Epithelial cell of esophagus (primary cell): ENCODE data around the gene SHROOM1.
A peak's percentile ranks its signal among the peaks of the same experiment; 100 is the strongest.

Source experiments
- DNase-seq: peaks from one replicate; pipeline ENCODE4 v3.0.0; 2010; ENCODE audit warnings: low read depth
- H3K4me3 ChIP-seq: 2 replicates; pipeline ENCODE4 v1.5.1; 2011; ENCODE audit warnings: mild to moderate bottlenecking, low read length, control low read depth
- TF ChIP-seq, protein P1 (sequence below): IDR thresholded peaks from 2 replicates; pipeline ENCODE4 v1.5.1; 2011; ENCODE audit warnings: low read depth, mild to moderate bottlenecking, low read length, control low read depth, inconsistent platforms; ENCODE audit not compliant: insufficient read depth; ENCODE audit errors: missing control alignments

SHROOM1 gene

DNA sequence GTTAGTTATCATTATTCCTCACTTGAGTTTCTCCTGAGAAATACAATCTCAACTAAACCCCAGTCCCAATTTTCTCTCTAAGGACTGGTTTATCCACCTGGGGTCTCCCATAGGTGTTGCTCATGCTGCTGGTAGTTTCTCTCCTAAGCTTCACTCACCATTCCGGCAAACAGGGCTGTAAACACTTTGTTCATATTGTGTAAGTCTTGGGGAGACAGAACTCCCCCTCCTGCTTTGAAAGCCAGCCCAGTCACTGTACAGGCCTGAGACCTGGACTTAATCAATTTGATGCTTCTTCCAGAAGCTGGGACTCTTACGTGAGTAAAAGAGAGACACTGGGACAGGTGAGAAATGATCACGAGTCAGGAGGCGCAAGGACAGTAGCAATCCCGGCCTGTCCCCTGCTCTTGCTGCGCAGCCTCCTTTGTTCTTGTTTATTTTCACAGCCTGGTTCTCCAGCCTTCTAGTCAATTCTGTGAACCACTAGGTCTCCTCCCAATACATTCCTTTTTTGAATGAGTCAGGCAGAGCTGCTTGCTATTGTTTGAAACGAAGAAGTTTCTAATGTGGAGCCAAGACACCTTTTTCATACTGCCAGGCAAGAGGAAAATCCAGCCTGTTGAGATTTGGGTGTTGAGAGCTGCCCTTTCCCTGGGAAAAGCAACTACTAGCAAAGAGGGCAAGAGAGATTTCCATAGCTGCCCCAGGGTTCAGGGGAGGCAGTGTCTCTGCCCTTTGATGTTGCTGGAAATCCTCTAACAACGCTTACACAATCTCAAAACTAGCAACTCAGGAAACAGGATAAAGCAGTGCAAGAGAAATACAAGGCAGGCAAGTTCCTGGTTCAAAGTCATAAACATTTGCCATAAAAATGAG lies 9.2 kb upstream of the SHROOM1 start:
- peak; percentile 68 for DNase-seq
- no peak overlapping the region for H3K4me3 ChIP-seq
- TF ChIP-seq, protein P1, sequence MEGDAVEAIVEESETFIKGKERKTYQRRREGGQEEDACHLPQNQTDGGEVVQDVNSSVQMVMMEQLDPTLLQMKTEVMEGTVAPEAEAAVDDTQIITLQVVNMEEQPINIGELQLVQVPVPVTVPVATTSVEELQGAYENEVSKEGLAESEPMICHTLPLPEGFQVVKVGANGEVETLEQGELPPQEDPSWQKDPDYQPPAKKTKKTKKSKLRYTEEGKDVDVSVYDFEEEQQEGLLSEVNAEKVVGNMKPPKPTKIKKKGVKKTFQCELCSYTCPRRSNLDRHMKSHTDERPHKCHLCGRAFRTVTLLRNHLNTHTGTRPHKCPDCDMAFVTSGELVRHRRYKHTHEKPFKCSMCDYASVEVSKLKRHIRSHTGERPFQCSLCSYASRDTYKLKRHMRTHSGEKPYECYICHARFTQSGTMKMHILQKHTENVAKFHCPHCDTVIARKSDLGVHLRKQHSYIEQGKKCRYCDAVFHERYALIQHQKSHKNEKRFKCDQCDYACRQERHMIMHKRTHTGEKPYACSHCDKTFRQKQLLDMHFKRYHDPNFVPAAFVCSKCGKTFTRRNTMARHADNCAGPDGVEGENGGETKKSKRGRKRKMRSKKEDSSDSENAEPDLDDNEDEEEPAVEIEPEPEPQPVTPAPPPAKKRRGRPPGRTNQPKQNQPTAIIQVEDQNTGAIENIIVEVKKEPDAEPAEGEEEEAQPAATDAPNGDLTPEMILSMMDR, result no peak

DNA sequence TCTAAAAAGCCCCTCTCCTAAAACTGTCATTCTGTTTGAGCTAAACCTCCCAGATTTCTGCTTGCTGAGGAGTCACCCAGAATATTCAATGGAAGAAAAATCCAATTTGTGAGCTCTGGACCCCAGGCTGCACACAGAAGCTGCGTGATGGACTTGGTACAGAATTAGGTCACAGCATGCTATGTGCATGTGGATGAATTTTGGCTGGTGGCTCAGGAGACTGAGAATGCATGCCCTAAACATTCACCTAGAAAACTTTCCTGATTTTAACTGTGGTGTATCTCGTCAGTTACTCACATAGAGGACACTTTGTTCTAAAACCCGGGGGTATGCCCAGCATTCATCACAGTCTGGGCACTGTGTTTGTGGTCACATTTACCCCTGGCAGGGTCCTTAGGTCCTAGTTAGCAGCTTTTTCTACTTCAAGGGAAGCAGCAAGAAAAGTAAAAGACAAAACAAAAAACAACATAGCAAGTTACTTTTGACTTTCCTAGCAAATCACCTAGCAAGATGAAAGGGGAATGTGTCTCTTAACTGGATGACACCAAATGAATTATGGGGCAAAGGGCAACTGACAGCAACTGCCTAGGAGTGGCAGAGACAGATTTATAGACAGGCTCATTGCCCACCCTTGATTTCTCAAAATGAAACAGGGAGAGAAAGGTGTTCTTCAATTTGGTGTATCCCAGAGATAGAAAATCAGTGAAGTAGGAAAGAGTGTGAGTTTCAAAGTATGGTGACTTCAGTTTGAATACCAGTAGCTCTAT lies 8.3 kb upstream of the SHROOM1 start:
- no peak overlapping the region for H3K4me3 ChIP-seq
- TF ChIP-seq, protein P1, result no peak
- no peak for DNase-seq

DNA sequence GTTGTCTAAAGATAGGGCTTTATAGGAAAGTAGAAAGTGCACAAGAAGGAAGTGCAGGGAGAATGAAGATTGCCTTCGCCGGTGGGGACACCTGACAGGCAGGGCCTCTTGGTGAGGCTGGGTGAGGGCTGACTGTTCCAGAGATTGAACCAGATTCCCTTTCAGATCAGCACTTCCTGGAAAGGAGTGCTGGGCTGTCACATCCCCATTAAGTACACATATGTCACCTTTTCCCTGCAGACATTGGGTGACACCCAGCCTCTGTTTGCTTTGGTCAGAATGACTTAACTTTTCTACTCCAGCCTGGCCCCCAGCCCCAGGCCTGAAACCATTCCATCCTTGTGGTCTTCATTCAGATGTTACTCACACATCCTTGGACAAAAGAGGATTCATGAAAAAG lies 7.4 kb upstream of the SHROOM1 start:
- TF ChIP-seq, protein P1, result no peak
- DNase-seq, result no peak
- no peak overlapping the region for H3K4me3 ChIP-seq

DNA sequence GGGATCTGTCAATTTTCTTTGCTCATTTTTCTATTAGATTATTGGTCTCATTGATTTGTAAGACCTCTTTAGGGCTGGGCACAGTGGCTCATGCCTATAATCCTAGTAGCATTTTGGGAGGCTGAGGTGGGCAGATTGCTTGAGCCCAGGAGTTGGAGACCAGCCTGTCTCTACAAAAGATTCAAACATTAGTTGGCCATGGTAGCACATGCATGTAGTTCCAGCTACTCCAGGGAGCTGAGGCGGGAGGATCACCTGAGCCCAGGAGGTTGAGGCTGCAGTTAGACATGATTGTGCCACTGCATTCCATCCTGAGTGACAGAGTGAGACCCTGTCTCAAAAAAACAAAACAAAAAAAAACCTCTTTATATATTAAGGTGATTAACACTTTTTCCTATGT lies 6.4 kb upstream of the SHROOM1 start:
- TF ChIP-seq, protein P1, result no peak
- DNase-seq, result no peak
- H3K4me3 ChIP-seq, result no peak overlapping the region

DNA sequence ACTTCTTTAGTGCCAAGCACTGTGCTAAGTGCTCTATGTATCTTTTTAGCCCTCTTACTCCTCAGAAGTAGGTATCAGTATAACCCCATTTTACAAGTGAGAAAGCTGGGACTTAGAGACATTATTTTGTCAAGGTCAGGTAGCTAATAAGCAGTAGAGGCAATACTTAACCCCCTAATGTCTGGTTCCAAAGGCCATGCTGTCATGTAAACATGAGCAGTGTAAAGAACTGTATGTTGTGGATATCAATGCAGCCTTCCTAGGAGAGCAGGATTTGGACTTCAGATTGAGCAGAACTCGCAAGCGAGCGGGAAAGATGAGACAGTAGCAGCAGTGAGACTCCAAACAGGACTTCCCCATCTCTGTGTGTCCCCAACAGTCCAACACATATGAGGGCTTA lies 3.6 kb upstream of the SHROOM1 start:
- no peak overlapping the region for H3K4me3 ChIP-seq
- TF ChIP-seq, protein P1, result no peak
- DNase-seq, result no peak

DNA sequence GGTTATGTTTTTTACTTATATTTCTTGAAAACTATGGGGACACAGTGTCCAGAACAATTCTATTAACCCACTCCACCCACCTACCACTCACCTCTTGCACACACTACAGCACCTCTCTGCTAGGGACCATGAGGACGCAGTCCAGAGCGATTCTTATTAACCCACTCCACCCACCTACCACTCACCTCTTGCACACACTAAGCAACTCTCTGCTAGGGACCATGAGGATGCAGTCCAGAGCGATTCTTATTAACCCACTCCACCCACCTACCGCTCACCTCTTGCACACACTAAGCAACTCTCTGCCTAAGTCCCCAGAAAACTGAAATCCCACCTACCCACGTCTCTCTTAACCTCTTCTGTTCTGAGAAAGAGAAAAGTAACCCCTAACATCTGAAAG lies 2.2 kb upstream of the SHROOM1 start:
- TF ChIP-seq, protein P1, result no peak
- DNase-seq, result no peak
- no peak overlapping the region for H3K4me3 ChIP-seq
